Glutamatergic neuron (in vitro differentiated cells): Measurements from ENCODE around the gene NKX2-8. TPM values are rescaled to one million over a fixed set of nuclear protein-coding genes. Genes with fewer than 3 reads are reported as not detected.

Experiments used
- DNase-seq: peaks from one replicate; pipeline ENCODE4 v3.0.0; 2022
- H3K27ac Mint-ChIP-seq: one replicate; pipeline ENCODE4 v1.8.0; 2020; ENCODE audit warnings: mild to moderate bottlenecking, mixed read lengths, inconsistent platforms; ENCODE audit not compliant: unreplicated experiment
- H3K27me3 Mint-ChIP-seq: one replicate; pipeline ENCODE4 v1.8.0; 2020; ENCODE audit warnings: mild to moderate bottlenecking, moderate library complexity, mixed read lengths, inconsistent platforms; ENCODE audit not compliant: unreplicated experiment
- H3K36me3 Mint-ChIP-seq: one replicate; pipeline ENCODE4 v1.8.0; 2020; ENCODE audit warnings: mild to moderate bottlenecking, mixed read lengths, inconsistent platforms; ENCODE audit not compliant: unreplicated experiment
- H3K4me1 Mint-ChIP-seq: one replicate; pipeline ENCODE4 v1.8.0; 2020; ENCODE audit warnings: mild to moderate bottlenecking, low read depth, mixed read lengths, inconsistent platforms; ENCODE audit not compliant: unreplicated experiment
- H3K4me3 Mint-ChIP-seq: one replicate; pipeline ENCODE4 v1.8.0; 2020; ENCODE audit warnings: mild to moderate bottlenecking, mixed read lengths, inconsistent platforms; ENCODE audit not compliant: unreplicated experiment
- H3K9me3 Mint-ChIP-seq: one replicate; pipeline ENCODE4 v1.8.0; 2020; ENCODE audit warnings: mild to moderate bottlenecking, moderate library complexity, mixed read lengths, inconsistent platforms; ENCODE audit not compliant: unreplicated experiment
- CTCF ChIP-seq: fragments of 200-600 bp; sonication (generic); IDR thresholded peaks from one replicate; pipeline ENCODE4 v1.5.0; 2021; ENCODE audit not compliant: partially characterized antibody, unreplicated experiment
- total RNA-seq: library from RNA; stranded (reverse); fragmentation: NEBNext Ultra II Directional; extraction: Animal tissue kit (Norgen Biotek cat#: 25700); gene quantifications from one replicate; pipeline ENCODE4 v1.2.1, GENCODE V29; 2021; ENCODE audit not compliant: unreplicated experiment

The NKX2-8 gene
- total RNA-seq, 1 donor from 2014 or later = not detected

- H3K27me3 Mint-ChIP-seq = peaks cover 7% of the 10 kb centered on the region
- H3K36me3 Mint-ChIP-seq = no peaks in the 10 kb centered on the region
- peaks cover 9% of the 10 kb centered on the region for H3K4me1 Mint-ChIP-seq
- DNase-seq = no peak
- no peak overlapping the region for H3K27ac Mint-ChIP-seq
- TF ChIP-seq CTCF = no peak
- no peak overlapping the region for H3K4me3 Mint-ChIP-seq
- H3K9me3 Mint-ChIP-seq = no peaks in the 10 kb centered on the region
Observed at GRCh38 chr14:36619853-36620252, 37.4 kb upstream of the NKX2-8 start.

- TF ChIP-seq CTCF = no peak
- Mint-ChIP-seq H3K4me3 (no peak overlapping the region), H3K27me3 (peaks cover 7% of the 10 kb centered on the region)
Observed at GRCh38 chr14:36619131-36619530, 36.7 kb upstream of the NKX2-8 start.

GRCh38 chr14:36618641-36619040 lies 36.2 kb upstream of the NKX2-8 start:
- peaks cover 9% of the 10 kb centered on the region for H3K4me1 Mint-ChIP-seq
- H3K4me3 Mint-ChIP-seq = no peak overlapping the region
- no peaks in the 10 kb centered on the region for H3K9me3 Mint-ChIP-seq
- H3K27me3 Mint-ChIP-seq = peaks cover 7% of the 10 kb centered on the region
- H3K27ac Mint-ChIP-seq = no peak overlapping the region
- H3K36me3 Mint-ChIP-seq = no peaks in the 10 kb centered on the region
- no peak for TF ChIP-seq CTCF
- no peak for DNase-seq

More at GRCh38 chr14:36619131-36619530, 36.7 kb upstream of the NKX2-8 start:
- Mint-ChIP-seq H3K36me3 (no peaks in the 10 kb centered on the region), H3K27ac (no peak overlapping the region), H3K4me1 (peaks cover 9% of the 10 kb centered on the region), H3K9me3 (no peaks in the 10 kb centered on the region)
- DNase-seq = no peak

- Mint-ChIP-seq H3K27ac (no peak overlapping the region), H3K4me1 (peaks cover 9% of the 10 kb centered on the region), H3K27me3 (peaks cover 7% of the 10 kb centered on the region), H3K4me3 (no peak overlapping the region), H3K9me3 (no peaks in the 10 kb centered on the region), H3K36me3 (no peaks in the 10 kb centered on the region)
- DNase-seq = peak; percentile 38
- no peak for TF ChIP-seq CTCF
Observed at GRCh38 chr14:36617824-36618223, 35.4 kb upstream of the NKX2-8 start.

- Mint-ChIP-seq H3K9me3 (no peaks in the 10 kb centered on the region), H3K4me3 (no peak overlapping the region), H3K27me3 (peaks cover 3% of the 10 kb centered on the region), H3K27ac (no peak overlapping the region), H3K4me1 (no peaks in the 10 kb centered on the region), H3K36me3 (no peaks in the 10 kb centered on the region)
- no peak for DNase-seq
- TF ChIP-seq CTCF = no peak
Observed at GRCh38 chr14:36605506-36605857, 23.1 kb upstream of the NKX2-8 start.
